Activated CD8-positive, alpha-beta memory T cell treated with anti-CD3 and anti-CD28 coated beads, Interleukin-2, amount 10 ng/mL, durations not matched to agents 7 days and 5 days (primary cell): ENCODE measurements around the gene FOXN3. TPM values are rescaled to one million over a fixed set of nuclear protein-coding genes. Genes with fewer than 3 reads are reported as not detected.

Experiments used
- ATAC-seq: fragments of 150-1000 bp; cut with Tn5 transposase; one replicate; pipeline ENCODE4 v1.10.0; 2021; ENCODE audit warnings: moderate library complexity
- CTCF ChIA-PET: fragments of 350-600 bp; sonication (Branson Sonifier 250); formaldehyde crosslinking; loops from one replicate; lab custom pipeline; 2021; ENCODE audit warnings: antibody characterized with exemption; lab: Charles Lee
- DNase-seq: peaks from one replicate; pipeline ENCODE4 v3.0.0-alpha.2; 2020
- H3K27ac Mint-ChIP-seq: one replicate; pipeline ENCODE4 v1.8.0; 2021; ENCODE audit warnings: mild to moderate bottlenecking, mixed read lengths
- H3K27me3 Mint-ChIP-seq: one replicate; pipeline ENCODE4 v1.8.0; 2021; ENCODE audit warnings: mixed read lengths
- H3K36me3 Mint-ChIP-seq: one replicate; pipeline ENCODE4 v1.8.0; 2021; ENCODE audit warnings: mild to moderate bottlenecking, mixed read lengths
- H3K4me1 Mint-ChIP-seq: one replicate; pipeline ENCODE4 v1.8.0; 2021; ENCODE audit warnings: mixed read lengths
- H3K4me3 Mint-ChIP-seq: one replicate; pipeline ENCODE4 v1.8.0; 2021; ENCODE audit warnings: mild to moderate bottlenecking, moderate library complexity, mixed read lengths
- H3K9me3 Mint-ChIP-seq: one replicate; pipeline ENCODE4 v1.8.0; 2022; ENCODE audit warnings: low read depth, mixed read lengths
- total RNA-seq, 2 experiments: library from RNA; stranded (reverse); gene quantifications; one replicate each; pipeline ENCODE4 v1.2.3, GENCODE V29; 2021

Gene FOXN3
- total RNA-seq, 2 experiments from 2014 or later, result 85.6 to 103 TPM

- Mint-ChIP-seq H3K27me3 (no peaks in the 10 kb centered on the region), H3K9me3 (no peaks in the 10 kb centered on the region), H3K36me3 (peaks cover 27% of the 10 kb centered on the region), H3K27ac (peak overlapping the region; percentile 22), H3K4me3 (no peak overlapping the region), H3K4me1 (peaks cover 48% of the 10 kb centered on the region)
- CTCF ChIA-PET, result interaction anchor here (1.7 kb wide), 1 partner anchor 12 kb away, joined by 6 read pairs; no protein-coding TSS in a partner anchor
- no peak for ATAC-seq
- no peak for DNase-seq
Observed at GRCh38 chr14:89352976-89353765, 63.9 kb downstream of the FOXN3 start.

- Mint-ChIP-seq H3K27me3 (no peaks in the 10 kb centered on the region), H3K4me1 (peaks cover 46% of the 10 kb centered on the region), H3K4me3 (peak overlapping the region; percentile 58), H3K27ac (peak overlapping the region; percentile 90), H3K9me3 (no peaks in the 10 kb centered on the region), H3K36me3 (peaks cover 39% of the 10 kb centered on the region)
- CTCF ChIA-PET, result interaction anchor here (1.1 to 1.2 kb wide), 2 partner anchors 251 to 587 kb away, joined by 3 read pairs; no protein-coding TSS in a partner anchor
- peak; percentile 90 for ATAC-seq
- DNase-seq, result peak; percentile 64
Observed at GRCh38 chr14:89351516-89352404, 65.3 kb downstream of the FOXN3 start.

DNA sequence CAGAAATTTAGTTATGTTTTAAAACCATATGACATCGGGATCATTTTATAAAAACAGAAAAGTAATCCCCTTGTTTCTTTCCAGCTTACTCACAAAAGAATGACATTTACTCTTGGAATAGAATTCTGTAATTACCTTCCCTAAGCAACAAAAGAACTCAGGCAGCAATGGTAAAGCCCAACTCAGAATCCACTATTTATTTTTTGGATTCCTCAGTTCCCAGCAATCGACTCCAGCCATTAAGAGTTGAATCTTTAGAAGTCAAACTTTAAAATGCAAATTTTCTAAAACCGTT lies 65.9 kb downstream of the FOXN3 start:
- DNase-seq, result no peak
- CTCF ChIA-PET, result interaction anchor here (1.1 to 1.2 kb wide), 2 partner anchors 252 to 588 kb away, joined by 3 read pairs; no protein-coding TSS in a partner anchor
- peaks cover 42% of the 10 kb centered on the region for H3K36me3 Mint-ChIP-seq
- no peaks in the 10 kb centered on the region for H3K9me3 Mint-ChIP-seq
- peak overlapping the region; percentile 90 for H3K27ac Mint-ChIP-seq
- H3K4me1 Mint-ChIP-seq, result peaks cover 42% of the 10 kb centered on the region
- ATAC-seq, result no peak
- H3K27me3 Mint-ChIP-seq, result no peaks in the 10 kb centered on the region
- H3K4me3 Mint-ChIP-seq, result peak overlapping the region; percentile 58

- no peak for DNase-seq
- no peaks in the 10 kb centered on the region for H3K27me3 Mint-ChIP-seq
- peaks cover 38% of the 10 kb centered on the region for H3K4me1 Mint-ChIP-seq
- ATAC-seq, result no peak
- no peaks in the 10 kb centered on the region for H3K9me3 Mint-ChIP-seq
- H3K36me3 Mint-ChIP-seq, result peaks cover 46% of the 10 kb centered on the region
- H3K4me3 Mint-ChIP-seq, result no peak overlapping the region
- CTCF ChIA-PET, result no interaction called here
- peak overlapping the region; percentile 14 for H3K27ac Mint-ChIP-seq
Observed at GRCh38 chr14:89350152-89350551, 66.9 kb downstream of the FOXN3 start.

DNA sequence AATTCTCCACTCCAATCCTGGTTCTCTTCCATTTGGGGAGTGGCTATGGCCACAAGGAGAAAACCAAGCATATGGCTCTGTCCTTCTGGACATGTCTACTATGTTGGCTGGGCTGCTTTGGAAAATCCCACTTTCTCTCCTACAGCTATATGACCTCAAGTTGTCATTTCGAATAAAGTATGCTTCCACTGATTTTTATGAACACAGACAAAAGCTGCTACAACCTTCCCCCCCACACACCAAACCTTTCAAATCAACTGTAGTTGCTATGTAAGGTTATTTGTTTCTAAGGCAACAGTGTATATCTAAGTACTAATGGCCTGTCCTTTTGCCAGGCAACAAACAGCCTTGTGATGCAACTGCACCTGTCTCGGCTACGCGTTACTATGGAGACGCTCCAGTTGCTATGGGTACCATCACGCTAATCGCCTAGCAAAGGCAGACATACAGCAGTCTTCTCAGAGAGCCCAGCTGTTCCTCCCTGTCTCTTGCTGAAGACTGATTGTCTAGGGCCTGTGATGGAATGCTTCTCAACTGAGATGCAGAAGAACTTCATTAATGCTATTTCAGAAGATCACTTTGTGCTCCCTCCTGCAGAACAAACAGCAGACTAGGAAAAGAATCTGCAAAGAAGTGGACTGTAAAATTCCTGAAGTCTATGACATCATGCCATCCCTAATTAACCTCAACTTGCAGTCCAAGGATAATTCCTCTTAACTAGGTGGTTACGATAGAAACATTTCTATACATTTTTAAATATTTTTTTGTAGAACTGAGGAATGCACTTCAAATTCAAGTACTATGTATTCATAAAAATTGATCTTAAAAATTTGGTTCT lies 67.6 kb downstream of the FOXN3 start:
- Mint-ChIP-seq H3K9me3 (no peaks in the 10 kb centered on the region), H3K4me3 (no peak overlapping the region), H3K27me3 (no peaks in the 10 kb centered on the region), H3K27ac (no peak overlapping the region), H3K36me3 (peaks cover 53% of the 10 kb centered on the region), H3K4me1 (peaks cover 38% of the 10 kb centered on the region)
- CTCF ChIA-PET, result interaction anchor here (0.6 kb wide), 1 partner anchor 127 kb away, joined by 3 read pairs; no protein-coding TSS in a partner anchor
- ATAC-seq (no peak), DNase-seq (no peak)

DNA sequence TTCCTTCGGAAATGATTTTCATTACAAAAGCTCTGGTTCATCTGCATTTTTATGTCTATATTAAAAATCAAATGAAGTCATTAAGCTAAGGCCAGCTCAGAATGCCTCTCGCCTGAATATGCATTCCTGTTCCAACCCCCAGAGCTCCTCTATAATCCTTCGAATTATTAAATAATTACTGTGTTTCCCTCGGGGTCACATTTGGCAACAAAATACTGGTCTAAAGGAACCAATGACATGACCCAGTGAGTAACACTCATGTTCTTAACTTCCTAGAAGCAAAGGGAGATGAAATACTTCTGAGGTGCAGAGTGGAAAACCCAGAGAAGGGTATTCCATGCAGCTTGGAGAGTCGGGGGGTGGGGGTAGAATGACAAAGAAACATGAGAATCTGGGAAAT lies 68.3 kb downstream of the FOXN3 start:
- no peak overlapping the region for H3K27ac Mint-ChIP-seq
- no peak for DNase-seq
- H3K27me3 Mint-ChIP-seq, result no peaks in the 10 kb centered on the region
- no peaks in the 10 kb centered on the region for H3K9me3 Mint-ChIP-seq
- peaks cover 35% of the 10 kb centered on the region for H3K4me1 Mint-ChIP-seq
- no peak for ATAC-seq
- H3K4me3 Mint-ChIP-seq, result no peak overlapping the region
- CTCF ChIA-PET, result interaction anchor here (0.6 to 0.9 kb wide), 2 partner anchors 67 to 128 kb away, joined by 3 read pairs; no protein-coding TSS in a partner anchor
- peaks cover 55% of the 10 kb centered on the region for H3K36me3 Mint-ChIP-seq

GRCh38 chr14:89347885-89348284 lies 69.1 kb downstream of the FOXN3 start:
- H3K4me1 Mint-ChIP-seq, result peaks cover 29% of the 10 kb centered on the region
- H3K36me3 Mint-ChIP-seq, result peaks cover 57% of the 10 kb centered on the region
- no peak overlapping the region for H3K4me3 Mint-ChIP-seq
- H3K9me3 Mint-ChIP-seq, result no peaks in the 10 kb centered on the region
- ATAC-seq, result no peak
- H3K27me3 Mint-ChIP-seq, result no peaks in the 10 kb centered on the region
- DNase-seq, result no peak
- no peak overlapping the region for H3K27ac Mint-ChIP-seq
- CTCF ChIA-PET, result interaction anchor here (0.9 kb wide), 1 partner anchor 68 kb away, joined by 3 read pairs; no protein-coding TSS in a partner anchor

- ATAC-seq (no peak), DNase-seq (no peak)
- peaks cover 14% of the 10 kb centered on the region for H3K4me1 Mint-ChIP-seq
- H3K36me3 Mint-ChIP-seq, result peaks cover 49% of the 10 kb centered on the region
- H3K9me3 Mint-ChIP-seq, result no peaks in the 10 kb centered on the region
- H3K27ac Mint-ChIP-seq, result no peak overlapping the region
- H3K27me3 Mint-ChIP-seq, result no peaks in the 10 kb centered on the region
- no peak overlapping the region for H3K4me3 Mint-ChIP-seq
- CTCF ChIA-PET, result no interaction called here
Observed at GRCh38 chr14:89344920-89345254, 72.1 kb downstream of the FOXN3 start.

- CTCF ChIA-PET, result interaction anchor here (1.1 kb wide), 1 partner anchor 87 kb away, joined by 3 read pairs; no protein-coding TSS in a partner anchor
- Mint-ChIP-seq H3K27ac (no peak overlapping the region), H3K36me3 (peaks cover 36% of the 10 kb centered on the region), H3K4me3 (no peak overlapping the region), H3K9me3 (no peaks in the 10 kb centered on the region), H3K4me1 (peaks cover 21% of the 10 kb centered on the region), H3K27me3 (no peaks in the 10 kb centered on the region)
- DNase-seq (no peak), ATAC-seq (no peak)
Observed at GRCh38 chr14:89343356-89343755, 73.7 kb downstream of the FOXN3 start.

DNA sequence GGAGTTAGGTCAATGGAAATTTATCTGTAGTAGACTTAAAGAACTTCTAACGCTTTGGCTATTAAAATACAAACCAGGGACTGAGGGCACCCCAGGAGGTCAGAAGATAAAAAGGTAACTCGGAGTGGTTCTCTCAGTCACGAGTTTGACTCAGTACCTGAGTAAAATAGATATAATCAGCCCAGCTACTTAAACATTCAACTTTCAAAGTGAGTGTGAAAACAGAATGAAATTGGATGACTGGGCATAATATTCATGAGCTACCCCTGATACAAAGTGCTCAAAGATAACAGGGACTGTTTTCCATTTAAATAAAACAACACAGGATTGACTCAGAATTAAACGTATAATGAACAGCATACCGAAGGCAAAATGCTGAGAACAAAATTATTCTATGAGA lies 75.0 kb downstream of the FOXN3 start:
- CTCF ChIA-PET, result no interaction called here
- H3K4me1 Mint-ChIP-seq, result peaks cover 21% of the 10 kb centered on the region
- no peaks in the 10 kb centered on the region for H3K27me3 Mint-ChIP-seq
- H3K4me3 Mint-ChIP-seq, result no peak overlapping the region
- ATAC-seq, result no peak
- no peak overlapping the region for H3K27ac Mint-ChIP-seq
- no peaks in the 10 kb centered on the region for H3K9me3 Mint-ChIP-seq
- DNase-seq, result no peak
- H3K36me3 Mint-ChIP-seq, result peaks cover 25% of the 10 kb centered on the region

DNA sequence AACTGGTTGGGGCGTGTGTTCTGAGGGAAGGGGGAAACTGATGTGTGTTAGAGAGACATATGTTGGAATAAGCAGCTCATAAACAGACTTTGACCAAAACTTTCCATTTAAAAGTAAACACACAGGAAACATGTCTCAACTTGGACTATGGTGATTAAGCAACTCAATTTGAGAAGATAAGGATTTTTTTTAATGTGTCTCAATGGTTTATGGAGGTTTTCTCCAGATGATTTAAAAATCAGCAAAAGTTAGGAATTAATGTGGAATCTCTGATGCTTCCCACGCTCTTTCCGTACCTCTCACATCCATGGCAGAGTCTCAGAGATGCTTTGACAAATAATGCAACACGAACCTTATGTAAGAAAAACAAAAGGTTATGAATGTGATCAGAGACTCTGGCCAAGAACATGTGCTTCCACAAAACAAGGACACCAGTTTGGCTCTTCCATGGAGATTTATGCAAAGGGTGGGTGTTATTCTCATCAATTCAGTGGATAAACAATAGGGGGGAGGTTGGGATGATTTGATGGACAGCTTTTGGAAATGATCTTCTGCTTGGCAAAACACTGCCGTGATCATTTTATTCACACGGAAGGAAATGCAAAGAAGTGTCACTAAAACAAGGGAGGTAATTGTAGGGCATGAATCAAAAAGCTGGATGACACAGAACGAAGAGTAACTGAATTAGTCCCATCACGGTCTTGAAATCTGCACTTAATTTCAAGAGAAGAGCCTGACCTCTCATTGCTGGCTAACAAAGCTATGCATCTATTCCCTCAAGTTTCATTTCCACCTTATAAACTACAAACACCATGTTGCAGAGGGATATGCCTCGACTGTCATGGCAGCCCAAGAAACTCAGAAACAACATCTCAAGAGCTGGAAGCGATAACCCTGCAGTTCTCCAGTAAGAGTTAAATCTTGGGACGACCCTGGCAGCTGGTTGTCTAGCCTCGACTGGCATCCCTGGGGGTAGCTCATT lies 76.5 kb downstream of the FOXN3 start:
- Mint-ChIP-seq H3K4me3 (no peak overlapping the region), H3K9me3 (no peaks in the 10 kb centered on the region), H3K36me3 (peaks cover 18% of the 10 kb centered on the region), H3K4me1 (peaks cover 24% of the 10 kb centered on the region), H3K27me3 (no peaks in the 10 kb centered on the region), H3K27ac (no peak overlapping the region)
- CTCF ChIA-PET, result no interaction called here
- DNase-seq (no peak), ATAC-seq (no peak)

- CTCF ChIA-PET, result interaction anchor here (0.5 kb wide), 1 partner anchor 75 kb away, joined by 4 read pairs; no protein-coding TSS in a partner anchor
- no peaks in the 10 kb centered on the region for H3K9me3 Mint-ChIP-seq
- H3K27me3 Mint-ChIP-seq, result no peaks in the 10 kb centered on the region
- H3K4me3 Mint-ChIP-seq, result no peak overlapping the region
- ATAC-seq (no peak), DNase-seq (no peak)
- H3K27ac Mint-ChIP-seq, result no peak overlapping the region
- peaks cover 11% of the 10 kb centered on the region for H3K36me3 Mint-ChIP-seq
- H3K4me1 Mint-ChIP-seq, result peaks cover 24% of the 10 kb centered on the region
Observed at GRCh38 chr14:89339579-89339978, 77.5 kb downstream of the FOXN3 start.
